RPMI8226 (cell line): ENCODE measurements around the gene CFAP58.

Source experiments
- DNase-seq: peaks from one replicate; pipeline ENCODE4 v3.0.0-alpha.2; 2015

Gene CFAP58

DNA sequence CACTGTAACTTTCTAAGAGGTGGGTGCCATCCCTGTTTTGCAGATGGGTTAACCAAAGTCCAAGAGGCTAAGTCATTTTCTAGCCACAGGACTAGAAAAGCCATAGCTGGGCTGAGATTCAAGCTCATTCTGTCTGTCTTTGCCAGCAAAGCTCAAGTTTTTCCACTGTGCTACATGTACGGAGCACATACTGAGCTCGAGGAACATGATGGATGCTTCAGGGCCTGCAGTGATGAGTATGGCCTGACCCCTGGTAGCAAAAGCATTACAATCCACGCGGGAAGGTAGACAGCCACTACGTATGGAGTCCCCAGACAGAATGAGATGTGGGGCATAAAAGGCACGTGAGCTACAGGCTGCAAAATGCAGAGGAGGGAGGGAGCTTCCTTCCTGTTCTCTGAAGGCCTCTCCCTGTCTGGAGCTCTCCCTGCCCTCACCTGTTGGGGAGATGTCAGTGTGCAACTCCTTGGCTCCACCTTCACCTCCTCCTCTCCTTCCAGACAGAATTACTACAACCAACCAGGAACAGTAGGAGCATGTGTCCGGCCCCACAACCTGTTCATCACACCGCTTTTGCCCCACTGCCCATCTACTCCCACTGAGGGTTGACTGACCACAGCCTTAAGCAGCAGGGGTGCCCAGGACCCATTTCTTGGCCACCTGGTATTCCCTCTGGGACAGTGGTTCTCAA, 31.8 kb upstream of the CFAP58 start:
- no peak for DNase-seq

DNA sequence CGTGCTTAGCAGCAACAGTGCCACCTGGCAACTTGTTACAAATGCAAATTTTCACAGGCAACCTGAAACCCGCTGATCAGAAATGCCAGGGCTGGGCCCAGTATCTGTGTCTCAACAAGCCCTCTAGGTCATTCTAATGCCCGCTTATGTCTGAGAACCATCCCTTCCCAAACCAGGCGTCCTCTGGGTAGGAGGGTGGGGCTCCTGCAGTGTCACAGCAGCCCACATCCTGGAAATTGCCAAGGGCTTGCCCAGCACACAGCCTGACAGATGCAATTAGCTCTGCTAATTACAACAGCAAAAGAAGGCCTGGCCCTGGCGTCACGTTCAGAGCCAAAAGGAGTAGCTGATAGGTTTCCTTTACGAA, 31.2 kb upstream of the CFAP58 start:
- no peak for DNase-seq

GRCh38 chr10:104323085-104323484, 30.5 kb upstream of the CFAP58 start:
- no peak for DNase-seq

- no peak for DNase-seq
Measured at GRCh38 chr10:104323760-104324201, 29.9 kb upstream of the CFAP58 start.

DNA sequence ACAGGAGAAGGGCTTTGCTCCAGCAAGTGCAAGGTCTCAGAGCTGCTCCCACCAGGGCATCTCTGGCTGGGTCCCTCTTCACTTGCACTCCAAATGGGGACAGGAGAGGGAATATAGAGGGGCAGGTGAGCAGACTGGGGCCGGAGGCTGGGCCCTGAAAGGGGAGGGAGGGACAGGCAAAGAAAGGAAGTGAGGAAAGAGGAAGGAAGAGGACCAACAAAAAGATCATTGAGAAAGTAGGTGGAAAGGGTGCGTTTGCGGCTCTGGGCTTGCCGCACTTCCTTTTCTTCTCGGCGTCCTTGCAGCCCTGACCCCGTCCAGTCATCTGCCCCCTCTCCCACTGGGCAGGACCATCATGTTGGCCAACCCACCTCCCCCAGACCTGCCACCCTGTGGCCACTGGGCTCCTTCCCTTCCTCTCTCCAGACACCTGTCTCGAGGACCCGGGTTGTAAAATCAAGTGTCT, 29.4 kb upstream of the CFAP58 start:
- no peak for DNase-seq

DNA sequence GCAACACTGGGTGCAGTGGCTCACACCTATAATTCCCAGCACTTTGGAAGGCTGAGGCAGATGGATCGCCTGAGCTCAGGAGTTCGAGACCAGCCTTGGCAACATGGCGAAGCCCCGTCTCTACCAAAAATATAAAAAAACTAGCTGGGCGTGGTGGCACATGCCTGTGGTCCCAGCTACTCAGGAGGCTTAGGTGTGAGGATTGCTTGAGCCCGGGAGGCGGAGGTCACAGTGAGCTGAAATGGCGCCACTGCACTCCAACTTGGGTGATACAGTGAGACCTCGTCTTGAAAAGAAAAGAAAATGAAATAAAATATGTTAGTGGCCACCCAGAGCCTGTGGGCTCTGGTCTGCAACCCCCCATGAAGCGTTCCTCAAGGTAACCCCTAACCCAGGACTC, 28.7 kb upstream of the CFAP58 start:
- no peak for DNase-seq

- no peak for DNase-seq
Measured at GRCh38 chr10:104325436-104326435, 27.9 kb upstream of the CFAP58 start.

- no peak for DNase-seq
Measured at GRCh38 chr10:104326991-104327610, 26.5 kb upstream of the CFAP58 start.

GRCh38 chr10:104327745-104328645, 25.6 kb upstream of the CFAP58 start:
- no peak for DNase-seq

GRCh38 chr10:104328646-104328895, 25.1 kb upstream of the CFAP58 start:
- DNase-seq = no peak

- DNase-seq = no peak
Measured at GRCh38 chr10:104328896-104329710, 24.5 kb upstream of the CFAP58 start.

- DNase-seq = no peak
Measured at GRCh38 chr10:104329735-104330134, 23.9 kb upstream of the CFAP58 start.

- DNase-seq = no peak
Measured at GRCh38 chr10:104330168-104331110, 23.2 kb upstream of the CFAP58 start.

DNA sequence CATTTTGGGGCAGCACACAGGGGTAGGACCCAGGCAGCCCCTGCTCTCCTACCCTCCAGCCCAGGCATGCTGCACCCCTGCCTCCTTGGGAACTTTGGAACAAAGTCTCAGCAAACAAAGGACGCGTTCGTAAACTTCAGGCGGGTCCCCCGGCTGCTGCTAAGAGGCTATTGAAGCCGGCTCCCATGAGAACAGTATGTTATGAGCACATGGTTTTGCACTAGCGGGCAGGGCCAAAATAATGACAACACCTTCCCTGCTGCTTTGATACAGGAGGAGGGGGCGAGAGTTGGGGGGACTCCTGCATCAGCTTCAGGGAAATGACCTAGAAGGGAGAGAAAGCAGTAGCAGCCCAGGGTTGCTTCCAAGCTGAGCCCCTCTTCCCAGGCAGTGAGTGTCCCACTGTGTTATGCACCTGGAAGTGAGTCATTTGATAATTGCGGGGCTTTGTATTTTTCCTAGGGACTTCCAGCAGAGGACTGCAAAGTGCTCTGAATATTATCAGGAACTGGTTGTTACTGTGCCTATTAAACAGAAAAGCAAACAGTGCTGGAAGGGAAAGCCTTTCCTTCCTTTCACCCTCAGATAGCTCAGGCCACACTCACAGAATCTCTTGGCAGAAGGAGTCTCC, 22.3 kb upstream of the CFAP58 start:
- no peak for DNase-seq

DNA sequence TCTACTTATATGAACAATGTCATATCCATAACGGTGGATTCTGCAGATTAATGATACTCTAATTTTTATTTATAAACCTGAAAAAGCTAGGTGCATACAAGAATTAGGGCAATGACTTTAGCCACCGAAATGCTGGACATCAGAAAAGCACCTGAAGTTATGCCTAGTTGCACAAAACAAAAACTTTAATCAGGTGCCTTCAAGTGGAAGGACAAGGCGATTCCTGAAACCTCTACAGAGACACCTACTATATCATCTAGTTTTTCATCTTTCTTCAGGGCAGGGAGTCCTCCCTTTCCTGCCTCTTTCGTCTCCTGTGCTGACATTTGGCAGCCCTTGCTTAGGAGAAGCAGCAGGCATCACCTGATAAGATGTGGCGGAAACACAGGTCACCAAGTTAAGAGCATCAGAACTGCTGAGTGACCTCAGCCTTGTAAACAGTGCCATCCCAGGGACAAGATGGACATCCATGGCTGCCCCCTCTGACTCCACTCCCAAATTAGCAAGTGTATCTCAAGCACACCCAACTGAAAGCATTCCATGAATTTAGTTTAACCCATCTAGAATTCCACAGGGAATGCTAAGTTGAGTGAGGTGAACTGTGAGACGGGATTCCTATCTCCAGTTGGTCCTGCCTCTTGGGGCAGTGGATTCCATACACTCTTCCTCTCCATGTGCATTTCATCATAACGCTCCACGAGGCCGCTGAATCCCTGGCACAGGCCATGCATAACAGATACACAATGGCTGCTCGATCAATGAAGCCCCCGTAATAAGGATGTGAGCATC, 21.2 kb upstream of the CFAP58 start:
- no peak for DNase-seq

DNA sequence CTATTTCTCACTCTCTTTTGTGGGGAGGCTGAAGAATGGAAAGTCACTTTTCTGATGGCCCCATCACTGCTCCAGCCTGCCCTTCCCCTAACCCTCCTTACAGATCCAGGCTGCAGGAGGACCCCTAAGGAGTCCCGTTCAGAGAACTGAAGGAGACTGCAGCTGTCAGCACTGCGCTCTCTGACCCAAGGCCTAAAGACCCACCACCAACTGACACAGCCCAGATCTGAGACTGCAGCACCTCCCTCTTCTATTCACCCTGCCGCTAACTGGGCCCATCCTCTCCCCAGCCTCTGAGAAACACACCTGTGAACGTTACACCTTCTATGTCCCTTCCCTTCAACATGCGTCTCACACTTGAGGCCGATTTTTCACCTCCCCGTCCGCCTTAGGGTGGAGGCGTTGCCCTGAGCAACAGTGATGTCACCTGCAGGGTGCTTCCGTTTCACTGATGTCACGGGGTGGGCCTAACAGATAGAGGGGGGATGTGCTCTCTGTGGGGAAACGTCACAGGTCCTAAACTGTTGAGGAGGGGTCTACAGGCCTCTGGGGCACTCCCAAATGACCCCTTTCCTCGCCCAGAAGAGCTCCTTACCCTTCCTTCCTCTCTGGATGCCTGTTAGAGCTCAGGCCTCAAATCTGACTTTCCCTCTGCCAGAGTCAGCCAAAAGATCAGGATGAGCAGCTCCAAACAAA, 20.5 kb upstream of the CFAP58 start:
- no peak for DNase-seq

DNA sequence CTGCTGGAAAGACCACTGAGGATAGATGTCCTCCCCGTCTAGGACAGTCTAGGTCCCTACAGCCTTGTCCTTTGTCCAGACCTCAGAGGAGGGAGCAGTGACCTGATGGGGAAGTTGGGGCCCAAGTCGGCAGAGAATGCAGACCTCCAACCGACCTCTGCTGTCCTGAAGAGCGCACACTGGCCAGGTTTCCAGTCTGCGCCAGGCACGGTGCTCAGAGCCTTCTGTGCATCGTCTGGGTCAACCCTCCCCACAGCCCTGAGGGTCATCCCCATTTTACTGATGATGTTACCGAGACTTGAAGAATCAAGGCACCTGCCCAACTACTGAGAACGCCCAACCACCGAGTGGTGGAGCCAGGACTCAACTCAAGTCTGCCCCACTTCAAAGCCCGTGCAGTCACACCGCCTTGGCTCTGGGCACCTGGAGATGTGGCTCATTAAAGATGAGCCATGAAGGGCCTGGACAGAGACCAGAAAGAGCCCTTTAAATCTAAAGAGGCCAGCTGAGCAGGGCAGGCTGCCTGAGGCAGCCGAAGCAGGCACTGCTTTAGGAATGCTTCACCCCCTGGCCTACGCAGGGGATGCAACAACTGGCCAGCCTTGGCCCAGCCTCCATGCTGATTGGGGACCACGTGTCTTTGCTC, 19.8 kb upstream of the CFAP58 start:
- no peak for DNase-seq

- DNase-seq = no peak
Measured at GRCh38 chr10:104334561-104334960, 19.1 kb upstream of the CFAP58 start.
